Amniotic epithelial cell (primary cell): ENCODE measurements around the gene POU2F2.
"Not testable (repeated sequence)": the region's sequence is repeated elsewhere in the genome, so short reads cannot be mapped to it uniquely, and the experiment has no call there.

Source experiments
- DNase-seq: peaks from one replicate; pipeline ENCODE4 v3.0.0-alpha.2; 2010; ENCODE audit warnings: low read depth

Gene POU2F2

DNA sequence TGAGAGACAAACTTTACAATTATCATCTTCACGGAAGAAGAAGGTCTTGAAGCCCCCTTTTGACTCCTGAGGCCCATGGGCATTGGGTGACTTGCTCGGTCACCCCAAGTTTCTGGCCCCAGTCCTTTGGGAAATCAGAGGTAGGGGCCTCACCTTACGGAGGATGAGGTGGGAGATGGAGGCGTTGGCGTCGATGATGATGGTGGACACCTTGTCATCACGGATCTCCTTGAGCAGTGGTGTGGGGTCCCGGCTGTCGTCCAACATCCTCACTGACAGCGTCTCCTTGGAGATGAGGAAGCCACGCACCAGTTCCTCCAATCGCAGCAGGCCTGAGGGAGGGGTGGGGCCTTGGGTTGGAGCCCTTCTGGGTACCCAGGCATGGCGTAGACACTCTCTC, 73.0 kb downstream of the POU2F2 start:
- DNase-seq: no peak

DNA sequence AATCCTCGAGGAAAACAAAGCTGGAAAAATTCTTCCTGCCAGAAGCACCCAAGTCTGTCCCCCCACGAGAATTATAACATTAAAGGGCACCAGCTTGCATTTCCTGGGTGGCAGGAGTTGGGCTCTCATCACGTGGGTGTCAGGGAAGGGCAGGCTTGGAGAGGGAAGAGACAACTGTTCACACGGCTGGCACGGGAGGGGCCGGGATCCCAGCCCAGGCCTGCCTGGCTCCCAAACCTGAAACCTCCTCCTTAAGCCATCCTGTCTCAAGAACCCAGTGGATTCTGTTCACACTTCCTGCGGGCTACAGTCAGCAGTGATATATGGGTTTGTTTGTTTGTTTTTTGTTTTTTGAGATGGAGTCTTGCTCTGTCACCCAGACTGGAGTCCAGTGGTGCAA, 74.4 kb downstream of the POU2F2 start:
- DNase-seq: no peak

DNA sequence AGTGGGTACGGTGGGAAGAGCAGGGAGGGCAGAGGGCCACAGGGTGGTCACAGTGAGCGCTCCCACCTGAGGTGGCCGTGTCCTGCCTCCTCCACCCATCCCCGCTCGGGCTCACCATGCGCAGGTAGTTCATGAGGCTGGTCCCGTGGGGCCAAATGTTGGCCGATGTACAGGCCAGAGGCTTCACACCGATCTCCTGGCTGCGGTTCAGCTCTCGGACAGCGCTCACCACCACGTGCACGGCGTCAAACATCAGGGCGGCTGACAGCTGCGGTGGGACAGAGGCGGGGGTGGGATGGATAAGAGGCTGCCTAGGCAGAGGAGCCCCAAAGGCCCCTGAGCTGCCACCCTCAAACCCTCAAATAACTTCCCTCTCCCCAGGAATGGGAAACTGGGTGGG, 78.0 kb downstream of the POU2F2 start:
- no peak for DNase-seq

DNA sequence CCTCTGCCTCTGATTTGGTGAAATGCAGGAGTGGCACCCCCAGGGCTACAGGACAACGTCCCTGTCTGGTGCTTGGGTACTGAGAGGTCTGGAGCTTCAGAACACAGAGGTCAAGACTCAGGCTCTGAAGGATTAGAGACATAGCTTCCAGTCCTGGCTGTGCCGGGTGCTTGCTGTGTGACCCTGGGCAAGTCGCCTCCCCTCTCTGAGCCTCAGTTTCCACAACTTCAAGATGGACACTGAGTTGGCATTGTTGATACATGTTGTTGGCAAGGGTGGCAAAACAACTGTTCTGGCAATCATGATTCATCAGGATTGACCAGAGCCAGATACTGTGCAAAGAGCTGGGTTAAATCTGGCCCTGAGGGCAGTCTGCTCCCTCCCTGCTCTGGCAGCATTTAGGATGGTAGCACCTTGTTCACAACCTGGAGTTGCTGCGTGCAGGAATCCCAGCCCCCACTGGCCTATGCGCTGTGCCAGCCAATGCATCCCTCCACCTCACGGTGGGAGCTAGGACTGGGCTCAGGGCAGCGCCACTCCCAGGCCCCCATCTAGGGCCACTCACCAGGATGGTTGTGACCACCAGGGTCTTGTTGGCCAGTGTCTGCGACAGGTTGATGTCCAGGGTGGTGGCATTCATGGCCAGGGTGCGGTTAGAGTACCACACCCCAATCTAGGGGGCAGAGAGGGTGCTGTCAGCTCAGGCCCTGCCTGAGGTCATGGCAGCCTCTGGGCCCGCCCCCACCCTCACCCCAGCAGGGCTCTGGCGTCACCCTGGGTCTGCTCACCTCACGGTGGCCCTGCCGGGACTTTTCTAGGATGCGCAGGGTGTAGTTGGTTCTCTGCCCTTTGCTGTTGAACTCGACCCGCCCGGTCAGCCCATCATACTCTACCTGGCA, 79.0 kb downstream of the POU2F2 start:
- DNase-seq: no peak

DNA sequence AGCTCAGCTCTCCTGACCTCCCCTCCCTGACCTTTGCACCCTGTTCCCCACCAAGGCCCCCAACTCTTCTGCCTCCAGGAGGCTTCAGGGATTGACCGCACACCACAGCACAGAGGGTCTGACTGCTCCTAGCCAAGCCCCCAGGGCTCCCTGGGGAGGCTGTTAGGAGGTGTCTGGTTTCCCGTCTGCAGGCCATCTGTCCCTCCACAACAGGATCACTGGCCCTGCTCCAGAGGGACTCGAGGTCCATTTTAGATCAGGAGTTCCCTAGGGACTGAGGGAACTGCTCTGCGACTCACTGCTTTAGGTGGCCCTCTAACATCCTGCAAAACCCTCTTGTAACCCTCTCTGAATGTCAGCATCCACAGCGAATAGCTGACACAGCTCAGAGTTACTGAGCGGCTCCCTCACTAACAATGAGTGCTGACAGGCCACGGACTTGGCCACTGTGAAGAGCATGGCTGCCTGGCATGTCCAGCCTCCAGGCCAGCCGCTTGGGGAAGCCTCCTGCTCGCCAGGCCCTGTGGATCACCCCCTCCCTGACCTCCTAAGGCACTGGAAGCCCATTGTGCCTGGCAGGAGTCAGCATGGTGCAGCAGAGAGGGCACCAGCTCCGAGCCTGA, 79.9 kb downstream of the POU2F2 start:
- DNase-seq: no peak

DNA sequence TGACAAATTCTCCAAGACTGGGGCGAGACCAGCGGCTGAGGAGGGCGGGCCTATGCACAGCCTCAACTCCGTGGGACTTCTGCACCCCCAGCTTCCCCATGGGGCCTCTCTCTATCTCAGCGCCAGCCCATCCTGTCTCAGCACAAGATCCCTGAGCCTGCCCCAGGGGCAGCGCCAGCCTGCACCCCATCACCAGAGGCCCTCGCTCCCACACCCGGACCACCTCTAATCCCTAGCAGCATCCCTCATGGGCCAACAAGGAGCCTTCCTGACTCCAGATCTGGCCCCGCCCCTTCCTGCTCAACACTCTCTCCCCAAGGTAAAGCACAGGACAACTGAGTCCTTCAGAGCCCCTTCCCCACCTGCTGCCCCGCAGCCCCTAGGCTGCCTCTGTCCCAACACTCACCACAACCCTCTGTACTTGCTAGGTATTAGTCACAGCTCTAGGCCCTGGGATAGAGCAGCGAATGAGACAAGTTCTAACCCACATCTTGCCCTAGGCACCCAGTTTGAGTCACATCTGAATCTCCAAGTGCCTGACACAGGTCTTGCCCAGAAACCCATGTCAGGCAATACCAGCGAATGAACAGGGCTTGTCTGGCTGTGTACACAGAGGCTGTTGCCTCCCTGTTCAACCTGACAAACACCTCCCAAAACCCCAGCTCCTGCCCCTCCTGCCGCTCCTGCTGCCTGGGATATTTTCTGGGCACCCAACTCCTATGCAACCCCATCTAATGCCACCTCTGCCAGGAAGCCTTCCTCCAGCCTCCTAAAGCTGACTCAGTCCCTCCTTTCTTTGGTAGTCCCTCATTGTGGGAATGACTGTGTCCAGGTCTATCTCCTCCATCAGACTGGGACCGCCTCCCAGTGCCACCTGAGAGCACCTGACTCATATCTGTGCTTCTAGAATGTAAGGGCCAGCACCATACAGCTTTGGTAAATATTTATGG, 80.8 kb downstream of the POU2F2 start:
- DNase-seq: peak; percentile 6

DNA sequence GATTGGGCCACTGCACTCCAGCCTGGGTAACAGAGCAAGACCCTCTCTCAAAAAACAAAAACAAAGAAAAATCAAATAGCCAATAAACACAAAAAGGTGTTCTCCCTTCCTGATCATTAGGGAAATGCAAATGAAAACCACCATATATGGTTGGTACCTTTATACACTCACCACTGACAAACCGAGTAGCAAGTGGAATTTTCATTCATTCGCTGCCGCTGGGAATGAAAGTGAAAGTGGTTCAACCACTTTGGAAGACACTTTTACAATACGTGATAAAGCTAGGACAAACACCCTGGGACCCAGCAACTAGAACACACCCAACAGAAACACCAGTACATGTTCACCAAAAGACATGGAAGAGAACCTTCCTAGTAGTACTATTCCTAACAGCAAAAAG, 83.3 kb downstream of the POU2F2 start:
- no peak for DNase-seq

DNA sequence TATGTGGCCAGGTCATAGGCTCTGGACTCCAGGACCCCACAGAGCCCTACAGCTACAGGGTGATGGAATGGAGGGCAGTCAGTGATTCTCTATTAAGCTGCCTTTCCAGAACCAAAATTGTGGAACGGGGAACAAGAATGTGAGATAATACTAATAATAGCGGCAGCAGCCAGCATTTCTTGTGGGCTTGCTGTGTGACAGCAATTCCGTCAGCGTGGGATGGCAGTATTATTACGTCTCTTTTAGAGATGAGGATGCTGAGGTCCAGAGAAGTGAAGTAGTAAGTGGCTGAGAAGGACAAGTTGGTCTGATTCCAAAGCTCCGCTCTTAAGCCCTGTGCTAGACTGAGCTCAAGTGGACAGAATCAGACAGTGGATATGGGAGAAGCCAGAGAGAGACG, 86.7 kb downstream of the POU2F2 start:
- no peak for DNase-seq

DNA sequence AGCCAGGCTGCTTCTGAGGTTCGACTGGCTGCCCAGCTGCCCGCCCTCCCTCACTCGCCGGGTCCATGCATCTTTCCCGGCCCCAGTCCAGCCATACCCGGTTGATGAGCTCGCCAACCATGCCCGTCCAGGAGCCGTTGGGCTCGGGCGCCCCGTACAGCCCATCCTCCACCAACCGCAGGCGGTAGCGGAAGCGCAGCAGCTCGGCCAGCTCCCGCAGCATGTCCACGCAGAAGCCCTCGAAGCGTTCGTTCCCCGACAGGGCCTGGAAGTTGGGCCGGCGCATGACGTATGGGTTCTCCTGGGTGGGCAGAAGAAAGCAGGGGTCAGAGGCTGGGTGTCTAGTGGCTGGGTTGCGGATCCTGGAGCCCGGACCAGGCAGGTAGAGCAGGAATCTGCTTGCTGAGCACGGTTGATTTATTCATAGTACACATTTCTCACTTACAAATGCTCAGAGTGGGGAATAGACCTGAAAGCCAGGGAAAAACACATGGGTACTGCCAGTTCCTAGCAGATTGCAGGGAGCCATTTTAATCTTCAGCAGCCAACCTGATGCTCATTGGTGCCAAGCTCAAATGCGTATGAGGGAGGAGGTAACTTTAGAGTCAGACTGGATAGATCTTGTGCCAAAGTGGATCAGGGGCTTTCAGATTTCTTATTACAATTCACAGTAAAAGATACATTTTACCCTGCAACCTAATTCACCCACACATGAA, 89.6 kb downstream of the POU2F2 start:
- DNase-seq: no peak

DNA sequence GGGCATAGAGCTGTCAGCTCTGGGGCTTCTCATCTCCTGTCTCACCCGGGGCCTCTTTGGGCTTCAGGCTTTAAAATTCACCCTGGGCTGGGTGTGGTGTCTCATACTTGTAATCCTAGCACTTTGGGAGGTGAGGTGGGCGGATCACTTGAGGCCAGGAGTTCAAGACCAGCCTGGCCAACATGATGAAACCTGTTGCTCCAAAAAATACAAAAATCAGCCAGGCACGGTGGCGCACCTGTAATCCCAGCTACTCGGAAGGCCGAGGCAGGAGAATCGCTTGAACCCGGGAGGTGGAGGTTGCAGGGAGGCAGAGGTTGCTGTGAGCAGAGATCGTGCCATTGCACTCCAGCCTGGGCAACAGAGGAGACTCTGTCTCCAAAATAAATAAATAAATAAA, 91.8 kb downstream of the POU2F2 start:
- DNase-seq: not testable (repeated sequence)

DNA sequence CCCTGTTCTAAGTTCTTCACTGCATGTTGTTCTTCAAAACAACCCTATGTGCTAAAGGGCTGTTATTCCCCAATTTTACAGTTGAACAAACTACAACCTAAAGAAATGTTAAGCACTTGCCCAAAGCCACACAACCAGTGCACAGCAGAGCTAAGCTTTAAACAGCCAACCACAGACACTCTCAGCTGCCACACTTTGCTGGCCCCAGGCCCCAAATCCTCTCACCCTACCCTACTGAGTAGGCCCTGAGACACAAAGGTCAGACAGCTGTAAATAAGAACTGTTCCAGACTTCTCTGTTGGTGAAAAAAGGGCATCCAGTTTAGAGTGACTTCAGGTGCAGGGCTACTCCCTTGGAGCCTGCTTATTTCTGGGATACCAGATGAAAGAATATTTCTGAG, 92.2 kb downstream of the POU2F2 start:
- no peak for DNase-seq

DNA sequence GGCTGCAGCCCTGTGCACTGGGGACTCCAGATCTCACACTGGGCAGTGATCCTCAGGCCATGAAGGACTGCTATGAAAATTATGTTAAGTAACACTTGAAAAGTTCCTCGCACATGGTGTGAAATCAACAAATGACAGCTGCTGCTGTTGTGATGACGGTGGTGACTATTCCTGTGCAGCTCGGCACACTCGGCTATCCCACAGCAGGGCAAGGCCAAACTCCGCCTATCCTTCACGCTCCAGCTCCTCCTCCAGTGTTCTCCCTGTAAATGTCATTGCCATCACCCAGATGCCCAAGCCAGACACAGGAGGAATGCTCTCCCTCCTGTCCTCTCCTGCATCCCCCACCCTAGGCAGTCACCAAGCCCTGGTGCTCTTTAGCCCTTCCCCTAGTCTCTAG, 93.6 kb downstream of the POU2F2 start:
- DNase-seq: no peak

DNA sequence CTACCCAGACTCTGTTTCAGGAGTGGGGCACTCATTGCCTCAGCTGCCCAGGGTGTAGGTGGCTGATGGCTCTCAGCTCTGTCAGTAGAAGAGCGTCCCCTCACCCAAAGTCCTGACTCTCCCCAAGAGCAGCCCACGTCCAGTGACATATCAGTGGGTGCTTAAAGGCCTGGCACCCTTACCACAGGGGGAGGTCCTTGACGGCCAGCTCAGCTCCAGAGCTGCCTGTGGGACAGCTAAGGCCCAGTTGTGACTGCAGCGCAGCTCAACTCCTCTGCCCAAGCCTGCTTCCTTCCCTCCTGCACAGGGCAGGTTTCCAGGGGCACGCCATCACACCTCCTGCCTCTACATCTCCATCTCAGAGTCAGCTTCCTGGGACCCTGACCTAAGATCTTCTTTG, 94.6 kb downstream of the POU2F2 start:
- DNase-seq: no peak
